ENCODE results near the gene CDK4.

Gene CDK4

GRCh38 chr12:57779736-57780135, 27.6 kb upstream of the CDK4 start:
- H3K27ac ChIP-seq (replicated peaks) = no peak overlapping the region
- no peak overlapping the region for H3K4me3 ChIP-seq (replicated peaks; ENCODE audit: insufficient read depth, low read length)
- H3K27me3 ChIP-seq (ENCODE audit: insufficient read depth, poor library complexity, severe bottlenecking) = no peaks in the 10 kb centered on the region
- DNase-seq (ENCODE audit: low read depth in 1 of 2, low spot score in 1 of 2) = no peak
- TF ChIP-seq, protein P1, sequence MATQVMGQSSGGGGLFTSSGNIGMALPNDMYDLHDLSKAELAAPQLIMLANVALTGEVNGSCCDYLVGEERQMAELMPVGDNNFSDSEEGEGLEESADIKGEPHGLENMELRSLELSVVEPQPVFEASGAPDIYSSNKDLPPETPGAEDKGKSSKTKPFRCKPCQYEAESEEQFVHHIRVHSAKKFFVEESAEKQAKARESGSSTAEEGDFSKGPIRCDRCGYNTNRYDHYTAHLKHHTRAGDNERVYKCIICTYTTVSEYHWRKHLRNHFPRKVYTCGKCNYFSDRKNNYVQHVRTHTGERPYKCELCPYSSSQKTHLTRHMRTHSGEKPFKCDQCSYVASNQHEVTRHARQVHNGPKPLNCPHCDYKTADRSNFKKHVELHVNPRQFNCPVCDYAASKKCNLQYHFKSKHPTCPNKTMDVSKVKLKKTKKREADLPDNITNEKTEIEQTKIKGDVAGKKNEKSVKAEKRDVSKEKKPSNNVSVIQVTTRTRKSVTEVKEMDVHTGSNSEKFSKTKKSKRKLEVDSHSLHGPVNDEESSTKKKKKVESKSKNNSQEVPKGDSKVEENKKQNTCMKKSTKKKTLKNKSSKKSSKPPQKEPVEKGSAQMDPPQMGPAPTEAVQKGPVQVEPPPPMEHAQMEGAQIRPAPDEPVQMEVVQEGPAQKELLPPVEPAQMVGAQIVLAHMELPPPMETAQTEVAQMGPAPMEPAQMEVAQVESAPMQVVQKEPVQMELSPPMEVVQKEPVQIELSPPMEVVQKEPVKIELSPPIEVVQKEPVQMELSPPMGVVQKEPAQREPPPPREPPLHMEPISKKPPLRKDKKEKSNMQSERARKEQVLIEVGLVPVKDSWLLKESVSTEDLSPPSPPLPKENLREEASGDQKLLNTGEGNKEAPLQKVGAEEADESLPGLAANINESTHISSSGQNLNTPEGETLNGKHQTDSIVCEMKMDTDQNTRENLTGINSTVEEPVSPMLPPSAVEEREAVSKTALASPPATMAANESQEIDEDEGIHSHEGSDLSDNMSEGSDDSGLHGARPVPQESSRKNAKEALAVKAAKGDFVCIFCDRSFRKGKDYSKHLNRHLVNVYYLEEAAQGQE (IDR thresholded peaks at IDR 0.05; ENCODE audit: insufficient replicate concordance, low read depth) = no peak
- no peak for TF ChIP-seq CTCF (IDR thresholded peaks at IDR 0.05; ENCODE audit: insufficient read depth, low read length)
- TF ChIP-seq SPI1 (IDR thresholded peaks at IDR 0.05; ENCODE audit: borderline replicate concordance, low read depth) = no peak
- no peak for TF ChIP-seq POLR2AphosphoS5 (IDR thresholded peaks at IDR 0.05; ENCODE audit: low read depth)
- TF ChIP-seq GABPA (IDR thresholded peaks at IDR 0.05; ENCODE audit: low read depth) = no peak

DNA sequence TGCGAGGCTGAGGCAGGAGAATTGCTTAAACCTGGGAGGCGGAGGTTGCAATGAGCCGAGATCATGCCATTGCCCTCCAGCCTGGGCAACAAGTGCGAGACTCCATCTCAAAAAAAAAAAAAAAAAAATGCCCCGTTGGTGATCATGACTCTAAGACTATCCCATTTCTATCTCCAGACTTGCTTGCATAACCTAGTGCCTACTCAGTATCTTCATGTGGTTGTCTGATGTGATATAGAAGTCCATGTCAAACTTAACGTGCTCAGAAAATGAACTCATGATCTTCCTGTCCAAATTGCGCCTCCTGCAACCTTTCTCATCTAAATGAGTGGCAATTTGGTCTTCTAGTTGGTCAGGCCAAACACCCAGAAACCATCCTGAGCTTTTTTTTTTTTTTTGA, 25.8 kb upstream of the CDK4 start:
- DNase-seq (ENCODE audit: low read depth in 1 of 2, low spot score in 1 of 2) = no peak
- H3K27ac ChIP-seq (replicated peaks) = no peak overlapping the region
- H3K27me3 ChIP-seq (ENCODE audit: insufficient read depth, poor library complexity, severe bottlenecking) = no peaks in the 10 kb centered on the region
- TF ChIP-seq GABPA (IDR thresholded peaks at IDR 0.05; ENCODE audit: low read depth) (no peak), SPI1 (IDR thresholded peaks at IDR 0.05; ENCODE audit: borderline replicate concordance, low read depth) (no peak), CTCF (IDR thresholded peaks at IDR 0.05; ENCODE audit: insufficient read depth, low read length) (no peak), POLR2AphosphoS5 (IDR thresholded peaks at IDR 0.05; ENCODE audit: low read depth) (no peak)
- TF ChIP-seq, protein P1 (IDR thresholded peaks at IDR 0.05; ENCODE audit: insufficient replicate concordance, low read depth) = no peak
- no peak overlapping the region for H3K4me3 ChIP-seq (replicated peaks; ENCODE audit: insufficient read depth, low read length)

- Histone ChIP-seq H3K4me3 (replicated peaks; ENCODE audit: insufficient read depth, low read length) (no peak overlapping the region), H3K27ac (replicated peaks) (no peak overlapping the region), H3K27me3 (ENCODE audit: insufficient read depth, poor library complexity, severe bottlenecking) (no peaks in the 10 kb centered on the region)
- no peak for TF ChIP-seq GABPA (IDR thresholded peaks at IDR 0.05; ENCODE audit: low read depth)
- no peak for DNase-seq (ENCODE audit: low read depth in 1 of 2, low spot score in 1 of 2)
These were observed 25.3 kb upstream of the CDK4 start for GRCh38 chr12:57777367-57777766.

DNA sequence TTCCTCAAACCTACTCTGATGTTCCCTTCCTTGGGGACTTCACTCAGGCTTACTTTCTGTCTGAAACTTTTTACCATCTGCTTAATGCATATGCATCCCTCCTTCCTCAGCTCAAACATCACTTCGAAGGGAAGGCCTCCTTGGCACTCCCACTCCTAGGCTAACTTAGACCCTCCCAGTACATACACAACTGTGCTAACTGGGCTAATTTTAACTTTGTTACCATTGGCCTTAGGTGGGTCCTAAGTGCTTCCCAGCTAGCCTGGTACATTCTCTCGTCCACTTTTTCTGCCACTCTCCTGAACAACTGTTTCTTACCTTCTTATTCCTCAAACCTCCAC, 24.1 kb upstream of the CDK4 start:
- no peak overlapping the region for H3K27ac ChIP-seq (replicated peaks)
- TF ChIP-seq, protein P1 (IDR thresholded peaks at IDR 0.05; ENCODE audit: insufficient replicate concordance, low read depth) = no peak
- TF ChIP-seq SPI1 (IDR thresholded peaks at IDR 0.05; ENCODE audit: borderline replicate concordance, low read depth) (no peak), POLR2AphosphoS5 (IDR thresholded peaks at IDR 0.05; ENCODE audit: low read depth) (no peak), CTCF (IDR thresholded peaks at IDR 0.05; ENCODE audit: insufficient read depth, low read length) (no peak), GABPA (IDR thresholded peaks at IDR 0.05; ENCODE audit: low read depth) (no peak)
- no peak overlapping the region for H3K4me3 ChIP-seq (replicated peaks; ENCODE audit: insufficient read depth, low read length)
- H3K27me3 ChIP-seq (ENCODE audit: insufficient read depth, poor library complexity, severe bottlenecking) = no peaks in the 10 kb centered on the region
- no peak for DNase-seq (ENCODE audit: low read depth in 1 of 2, low spot score in 1 of 2)

Measured in HL-60 (cell line).